Effector CD8-positive, alpha-beta T cell (primary cell): ENCODE data around the gene DOCK11.
"Not testable (repeated sequence)": the region's sequence is repeated elsewhere in the genome, so short reads cannot be mapped to it uniquely, and the experiment has no call there.

Experiments used
- DNase-seq: peaks from one replicate; lab custom pipeline; 2025; lab: John Stamatoyannopoulos, UW
- total RNA-seq, 4 experiments: gene quantifications; one replicate each; lab custom pipeline; 2026; lab: John Stamatoyannopoulos, UW

The DOCK11 gene
- total RNA-seq = 253 to 430 (median 333) reads per million in 4 experiments

DNA sequence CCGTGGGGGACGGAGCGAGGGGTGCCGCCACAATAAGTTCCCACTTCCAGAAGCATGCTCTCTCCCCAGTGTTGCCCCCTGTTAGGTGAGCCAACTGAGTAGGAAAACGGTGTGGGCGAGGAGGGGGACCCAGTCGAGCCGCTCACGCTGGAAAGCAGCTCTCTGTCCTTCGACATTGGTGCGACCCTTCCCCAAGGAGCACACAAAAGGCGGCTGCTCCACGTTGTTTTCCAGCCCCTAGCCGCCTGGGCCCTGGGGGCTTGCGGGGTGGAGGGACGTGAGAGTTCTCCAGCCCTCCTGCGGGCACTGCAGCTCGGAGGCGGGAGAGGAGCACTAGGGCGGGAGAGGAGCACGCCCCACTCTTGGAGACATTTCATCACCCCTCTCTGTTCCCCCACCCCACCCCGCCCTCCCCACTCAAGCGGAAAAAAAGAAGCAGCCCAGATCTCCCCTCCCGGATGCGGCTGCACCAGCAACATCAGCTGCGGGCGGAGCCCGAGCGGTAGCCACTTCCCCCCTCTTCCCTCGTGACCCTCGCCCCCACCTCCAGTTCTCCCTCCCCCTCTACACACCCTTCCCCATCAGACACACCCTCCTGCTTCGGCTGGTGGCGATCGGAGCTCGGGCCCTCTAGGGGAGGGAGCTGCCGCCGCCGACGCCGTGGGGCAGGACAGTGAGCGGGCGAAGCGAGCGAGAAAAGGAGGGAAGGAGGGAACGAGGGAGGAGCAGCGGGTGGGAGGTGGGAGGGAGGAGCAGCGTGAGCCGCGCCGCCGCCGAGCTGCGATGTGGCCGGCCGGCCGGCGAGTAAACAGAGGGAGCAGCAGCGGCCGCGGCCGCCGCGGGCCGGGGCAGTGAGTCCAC, at the start of gene DOCK11:
Gene DOCK11 (plus strand): TSS at position 755 of the 861 bp plus-strand sequence. CDS start 157 bp downstream, outside the sequence.
- DNase-seq = peak; percentile 57

DNA sequence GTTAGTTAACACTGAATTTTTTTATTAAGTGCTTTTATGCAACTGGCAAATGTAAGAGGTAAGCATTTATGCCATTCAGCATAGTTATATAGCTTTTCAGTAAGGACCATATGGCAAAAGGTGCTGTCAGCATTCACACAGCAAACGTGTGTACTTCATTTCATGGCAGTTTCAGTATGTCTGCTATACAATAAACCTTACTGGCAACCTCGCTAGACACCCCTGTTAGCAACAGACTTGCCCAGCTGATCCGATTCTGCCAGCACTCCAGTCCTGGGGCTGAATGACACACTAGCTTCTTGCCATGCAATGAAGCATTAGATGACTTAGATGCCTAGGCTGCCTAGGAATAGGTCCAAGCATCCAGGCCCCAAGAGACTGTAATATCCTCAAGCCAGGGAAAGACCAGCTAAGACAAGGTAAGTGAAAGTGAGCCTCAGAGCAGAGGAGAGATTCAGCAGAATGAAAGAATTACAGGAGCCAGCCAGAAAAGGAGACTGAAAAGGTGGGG, 47.3 kb upstream of the DOCK11 start:
- DNase-seq = no peak

DNA sequence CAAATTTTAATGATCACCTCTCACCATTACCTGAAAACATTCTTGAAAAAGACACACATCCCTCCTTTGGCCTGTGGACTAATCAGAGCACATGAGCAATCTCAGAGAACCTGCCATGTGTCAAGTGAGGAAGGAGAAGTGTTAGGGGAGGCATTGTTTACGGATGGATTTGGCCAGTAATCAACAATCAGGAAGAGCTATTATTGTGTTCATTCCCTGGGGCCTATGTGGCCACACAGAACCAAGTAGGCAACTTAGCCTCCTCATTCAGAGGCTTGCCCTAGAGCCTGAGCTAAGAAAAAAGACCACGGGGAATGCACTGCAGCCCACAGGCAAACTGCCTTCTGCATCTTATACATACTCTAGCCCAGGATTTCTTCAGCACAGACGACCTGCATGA, 40.6 kb upstream of the DOCK11 start:
- no peak for DNase-seq

DNA sequence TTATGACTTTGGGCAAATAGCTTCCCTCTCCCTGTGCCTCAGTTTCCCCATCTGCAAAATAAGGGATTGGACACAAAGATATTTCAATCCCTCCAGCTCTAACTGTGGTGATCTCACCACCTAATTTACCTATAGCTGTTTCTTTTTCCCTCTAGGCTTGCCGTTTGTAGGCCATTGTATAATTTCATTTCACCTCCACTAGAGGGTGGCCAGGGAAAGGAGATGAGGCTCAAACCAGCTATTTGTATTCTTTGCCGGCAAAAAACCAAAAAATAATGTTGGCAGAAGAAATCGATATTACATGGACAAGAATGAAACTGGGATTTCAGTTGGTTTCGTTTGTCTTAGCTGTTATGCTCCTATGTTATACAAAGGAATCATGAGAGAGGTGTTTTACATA, 36.1 kb upstream of the DOCK11 start:
- DNase-seq = no peak

DNA sequence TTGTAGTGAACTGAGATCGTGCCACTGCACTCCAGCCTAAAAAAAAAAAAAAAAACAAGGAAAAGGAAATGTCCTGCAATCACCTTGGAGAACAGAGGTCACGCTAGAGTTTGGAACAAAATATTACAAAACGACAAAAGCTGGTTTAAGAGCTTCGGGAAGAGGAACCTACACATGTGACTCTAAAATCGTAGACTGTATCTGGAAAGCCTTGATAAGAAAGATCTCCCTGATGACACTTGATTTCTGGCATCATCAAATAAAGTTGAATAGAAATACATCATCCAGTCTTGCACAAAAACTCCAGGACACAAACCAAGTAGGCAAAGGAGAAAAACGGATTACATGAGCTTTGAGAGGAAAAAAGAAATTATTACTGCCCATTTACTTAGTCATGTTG, 31.1 kb upstream of the DOCK11 start:
- DNase-seq = no peak

DNA sequence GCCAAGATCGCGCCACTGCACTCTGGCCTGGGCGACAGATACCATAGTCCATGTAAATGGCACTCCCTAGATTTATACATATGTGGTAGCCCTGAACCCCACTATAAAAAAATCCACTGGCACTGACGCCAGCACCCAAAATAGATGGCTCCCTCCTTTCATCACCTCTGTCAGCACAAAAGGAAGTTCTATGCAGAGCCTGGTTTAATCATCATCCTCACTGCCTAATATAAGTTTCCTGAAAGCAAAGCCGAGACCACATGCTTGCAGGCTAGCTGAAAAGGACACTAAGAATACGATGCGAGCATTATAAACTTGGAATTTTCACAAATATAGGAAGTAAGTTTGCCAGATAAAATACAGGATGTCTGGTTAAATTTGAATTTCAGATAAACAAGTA, 27.5 kb upstream of the DOCK11 start:
- no peak for DNase-seq

DNA sequence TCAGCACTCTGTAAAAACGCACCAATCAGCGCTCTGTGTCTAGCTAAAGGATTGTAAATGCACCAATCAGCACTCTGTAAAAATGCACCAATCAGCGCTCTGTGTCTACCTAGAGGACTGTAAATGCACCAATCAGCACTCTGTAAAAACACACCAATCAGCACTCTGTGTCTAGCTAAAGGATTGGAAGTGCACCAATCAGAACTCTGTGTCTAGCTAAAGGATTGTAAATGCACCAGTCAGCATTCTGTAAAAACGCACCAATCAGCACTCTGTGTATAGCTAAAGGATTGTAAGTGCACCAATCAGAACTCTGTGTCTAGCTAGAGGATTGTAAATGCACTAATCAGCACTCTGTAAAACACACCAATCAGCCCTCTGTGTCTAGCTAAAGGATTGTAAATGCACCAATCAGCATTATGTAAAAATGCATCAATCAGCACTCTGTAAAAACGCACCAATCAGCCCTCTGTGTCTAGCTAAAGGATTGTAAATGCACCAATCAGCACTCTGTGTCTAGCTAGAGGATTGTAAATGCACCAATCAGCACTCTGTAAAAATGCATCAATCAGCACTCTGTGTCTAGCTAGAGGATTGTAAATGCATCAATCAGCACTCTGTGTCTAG, 24.8 kb upstream of the DOCK11 start:
- not testable (repeated sequence) for DNase-seq

DNA sequence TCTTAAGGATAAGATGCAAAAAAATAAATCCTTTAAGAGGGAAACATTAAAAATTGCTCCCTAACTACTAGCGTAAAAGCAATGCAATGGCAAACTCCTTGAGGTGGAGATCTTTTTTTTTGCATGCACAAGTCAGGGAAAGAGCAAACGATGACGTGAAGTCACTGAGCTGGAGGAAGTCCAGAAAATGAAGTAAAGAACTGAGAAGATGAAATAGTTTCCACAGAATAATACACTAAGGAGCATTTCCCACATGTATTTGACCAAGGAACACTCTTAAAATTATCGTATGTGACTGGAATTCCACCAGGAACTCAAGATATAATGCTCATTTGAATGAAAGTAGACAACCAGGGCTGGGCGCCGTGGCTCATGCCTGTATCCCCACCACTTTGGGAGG, 21.0 kb upstream of the DOCK11 start:
- DNase-seq = no peak

DNA sequence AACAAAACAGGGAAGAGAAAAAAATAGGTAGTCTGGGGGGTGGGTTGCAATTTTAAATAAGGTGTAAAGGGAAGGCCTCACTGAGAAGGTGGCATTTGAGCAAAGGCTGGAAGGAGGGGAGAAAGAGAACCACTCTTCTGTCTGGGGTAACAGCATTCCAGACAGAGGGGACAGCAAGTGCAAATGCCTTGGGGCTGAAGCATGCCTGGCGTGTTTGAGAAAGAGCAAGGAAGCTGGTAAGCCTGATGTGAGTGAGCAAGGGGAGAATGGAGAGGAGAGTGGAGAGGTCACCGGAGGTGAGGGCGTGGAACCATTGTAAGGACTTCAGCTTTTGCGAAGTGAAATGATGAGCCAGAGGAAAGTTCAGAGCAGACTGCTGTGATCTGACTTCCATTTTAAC, 19.7 kb upstream of the DOCK11 start:
- DNase-seq = no peak

DNA sequence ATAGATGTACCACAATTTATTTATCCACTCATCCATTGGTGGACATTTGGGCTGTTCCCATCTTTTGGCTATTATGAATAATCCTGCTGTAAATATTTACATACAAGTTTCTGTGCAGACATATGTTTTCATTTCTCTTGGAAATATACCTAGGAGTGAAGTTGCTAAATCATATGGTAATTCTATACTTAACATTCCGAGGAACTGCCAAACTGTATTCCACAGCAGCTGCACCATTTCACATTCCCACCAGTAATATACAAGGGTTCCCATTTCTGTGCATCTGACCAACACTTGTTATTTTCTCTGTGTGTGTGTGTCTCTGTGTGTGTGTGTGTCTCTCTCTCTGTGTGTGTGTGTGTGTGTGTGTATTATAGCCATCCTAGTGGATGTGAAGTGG, 15.4 kb upstream of the DOCK11 start:
- DNase-seq = no peak

DNA sequence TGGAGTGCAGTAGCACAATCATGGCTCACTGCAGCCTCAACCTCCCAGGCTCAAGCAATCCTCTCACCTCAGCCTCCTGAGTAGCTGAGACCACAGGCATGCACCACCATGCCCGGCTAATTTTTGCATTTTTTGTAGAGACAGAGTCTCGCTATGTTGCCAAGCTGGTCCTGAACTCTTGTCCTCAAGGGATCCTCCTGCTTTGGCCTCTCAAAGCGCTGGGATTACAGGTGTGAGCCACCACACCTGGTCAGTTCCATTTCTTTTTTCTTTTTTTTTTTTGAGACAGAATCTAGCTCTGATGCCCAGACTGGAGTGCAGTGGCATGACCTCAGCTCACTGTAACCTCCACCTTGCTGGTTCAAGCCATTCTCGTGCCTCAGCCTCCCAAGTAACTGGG, 13.2 kb upstream of the DOCK11 start:
- DNase-seq = not testable (repeated sequence)

DNA sequence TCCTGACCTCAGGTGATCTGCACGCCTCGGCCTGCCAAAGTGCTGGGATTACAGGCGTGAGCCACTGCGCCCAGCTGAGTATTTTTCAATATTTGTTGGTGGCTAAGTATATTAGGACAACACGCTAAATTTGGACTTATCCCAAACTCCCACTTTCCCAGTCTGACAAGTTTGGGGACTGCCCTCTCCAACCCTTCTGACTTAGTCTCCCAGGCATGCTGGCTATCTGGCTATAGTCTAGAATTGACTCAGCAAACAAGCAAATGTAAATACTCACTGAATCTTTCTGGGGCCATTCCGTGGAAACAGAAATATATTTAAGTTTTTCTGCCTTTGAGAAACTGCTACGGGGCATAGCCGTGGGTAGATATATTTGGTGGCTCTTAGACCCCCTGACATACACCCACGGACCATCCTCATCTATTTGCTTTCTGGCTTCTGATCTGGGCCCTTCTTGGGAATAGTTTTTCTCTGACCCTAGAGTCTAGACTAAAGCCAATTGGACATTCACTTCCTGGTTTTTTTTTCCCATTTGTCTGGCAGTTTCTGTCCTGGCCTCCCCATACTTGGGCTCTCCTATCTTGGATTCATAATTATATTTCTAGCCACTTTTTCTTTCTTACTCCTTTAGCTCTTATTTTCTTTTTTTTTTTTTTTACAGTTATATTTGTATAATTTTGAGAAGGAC, 11.3 kb upstream of the DOCK11 start:
- DNase-seq = no peak

DNA sequence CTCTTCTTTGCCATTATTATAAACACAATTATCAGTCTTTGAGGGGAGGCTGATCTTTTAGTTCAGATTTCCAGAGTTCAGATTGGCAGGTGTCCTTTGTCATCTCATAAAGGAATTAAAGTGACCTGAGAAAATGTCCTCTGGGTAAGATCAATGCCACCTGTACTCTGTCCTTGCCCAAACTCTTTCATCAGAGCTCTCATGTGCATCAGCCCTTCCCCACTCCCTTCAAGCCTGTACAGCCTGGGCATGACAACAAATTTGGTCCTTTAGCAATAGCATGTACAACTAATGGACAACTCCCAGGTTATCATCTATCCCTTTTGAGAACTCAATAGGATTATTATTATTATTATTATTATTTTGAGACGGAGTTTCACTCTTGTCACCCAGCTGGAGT, 8.9 kb upstream of the DOCK11 start:
- not testable (repeated sequence) for DNase-seq

DNA sequence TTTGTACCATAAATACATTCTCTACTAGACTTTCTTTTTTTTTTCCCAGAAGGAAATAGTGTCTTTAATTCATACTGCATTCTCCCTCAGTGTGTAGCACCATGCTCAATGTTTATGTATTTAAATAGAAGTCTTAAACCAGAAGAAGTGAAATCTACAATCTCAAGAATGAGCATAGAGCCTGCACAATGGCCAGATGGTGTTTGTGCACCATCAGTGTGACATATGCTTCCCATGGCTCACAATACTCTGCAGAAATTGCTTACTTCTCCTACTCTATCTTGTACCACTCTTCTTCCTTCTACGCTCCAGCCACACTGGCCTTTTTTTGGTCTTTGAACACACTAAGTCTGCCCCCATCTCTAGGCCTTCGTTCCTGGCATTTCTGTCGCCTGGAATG, 2.6 kb upstream of the DOCK11 start:
- no peak for DNase-seq

DNA sequence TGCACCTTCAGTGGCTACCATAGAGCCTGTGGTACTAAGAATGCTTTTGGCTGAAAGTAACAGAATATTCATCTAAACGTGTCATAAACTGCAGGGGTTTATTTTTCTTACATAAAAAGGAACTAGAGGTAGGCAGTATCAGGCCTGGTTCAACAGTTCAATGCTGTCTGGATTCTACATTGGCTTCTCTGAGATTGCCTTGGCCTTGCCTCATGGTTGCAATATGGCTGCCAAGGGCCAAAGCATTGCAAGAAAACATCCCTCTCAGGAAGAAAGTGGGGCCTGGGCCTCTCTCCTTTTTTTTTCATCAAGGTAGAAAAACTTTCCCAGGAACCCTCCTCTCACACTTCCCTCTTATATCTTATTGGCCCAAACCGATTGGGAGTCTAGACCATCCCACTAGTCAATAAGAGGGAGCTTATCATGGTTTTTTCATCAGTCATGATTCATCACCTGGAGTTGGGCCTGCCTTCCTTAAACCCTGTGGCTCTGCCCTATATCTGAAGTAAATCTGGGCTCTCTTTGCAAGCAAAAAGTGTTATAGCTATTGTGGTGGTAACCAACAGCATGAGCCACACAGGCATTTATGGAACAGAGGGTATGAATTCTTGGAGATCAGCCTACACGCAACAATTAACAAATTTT, 1.8 kb upstream of the DOCK11 start:
- DNase-seq = no peak

DNA sequence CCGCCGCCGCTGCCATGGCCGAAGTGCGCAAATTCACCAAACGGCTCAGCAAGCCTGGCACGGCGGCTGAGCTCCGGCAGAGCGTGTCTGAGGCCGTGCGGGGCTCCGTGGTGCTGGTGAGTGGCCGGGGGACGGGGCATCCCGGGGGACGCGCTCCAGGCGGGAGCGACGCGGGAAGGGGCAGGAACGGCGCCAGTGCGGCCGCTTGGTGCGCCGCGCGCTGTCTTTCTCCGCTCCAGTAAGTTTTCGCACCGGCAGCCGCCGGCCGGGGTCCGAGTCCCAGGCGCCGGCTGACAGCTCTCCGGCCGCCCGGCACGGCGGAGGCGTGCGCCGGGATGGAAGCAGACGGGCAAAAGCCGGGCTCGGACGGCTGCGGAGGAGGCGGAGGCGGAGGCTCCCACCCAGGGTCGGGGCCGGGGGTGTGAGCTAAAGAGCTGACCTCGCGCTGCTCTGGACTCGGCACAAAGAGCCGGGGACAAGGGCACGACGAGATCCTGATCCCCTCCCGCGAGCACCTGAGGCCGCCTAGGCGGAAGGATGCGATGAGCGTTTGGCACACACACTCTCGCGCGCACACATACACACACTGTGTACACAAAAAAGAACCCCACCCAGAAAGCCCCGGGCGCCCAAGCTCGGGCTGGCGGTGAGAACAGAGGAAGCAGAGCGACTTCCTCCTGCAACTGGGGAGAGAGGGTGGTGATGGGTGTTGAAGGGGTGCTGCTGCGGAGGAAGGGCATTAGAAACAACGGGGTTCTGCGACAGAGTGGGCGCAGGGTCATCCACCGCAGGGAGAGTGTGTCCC, 545 bp downstream of the DOCK11 start:
- DNase-seq = peak; percentile 52

DNA sequence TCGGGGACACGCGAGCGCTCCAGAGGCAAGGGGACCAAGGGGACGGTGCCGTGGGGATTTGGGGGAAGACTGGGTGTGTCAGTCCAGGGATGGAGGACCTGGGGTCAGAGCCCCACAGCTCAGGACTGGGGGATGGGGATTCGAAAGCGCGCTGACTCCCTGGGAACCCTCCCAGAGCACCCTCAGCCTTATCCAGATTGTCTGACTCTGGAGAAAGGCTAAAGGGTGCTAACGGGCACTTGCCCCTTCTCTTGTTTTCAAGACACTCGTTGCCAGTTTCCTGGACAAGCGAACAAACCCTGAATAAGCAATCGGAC, 1.1 kb downstream of the DOCK11 start:
- peak; percentile 6 for DNase-seq

DNA sequence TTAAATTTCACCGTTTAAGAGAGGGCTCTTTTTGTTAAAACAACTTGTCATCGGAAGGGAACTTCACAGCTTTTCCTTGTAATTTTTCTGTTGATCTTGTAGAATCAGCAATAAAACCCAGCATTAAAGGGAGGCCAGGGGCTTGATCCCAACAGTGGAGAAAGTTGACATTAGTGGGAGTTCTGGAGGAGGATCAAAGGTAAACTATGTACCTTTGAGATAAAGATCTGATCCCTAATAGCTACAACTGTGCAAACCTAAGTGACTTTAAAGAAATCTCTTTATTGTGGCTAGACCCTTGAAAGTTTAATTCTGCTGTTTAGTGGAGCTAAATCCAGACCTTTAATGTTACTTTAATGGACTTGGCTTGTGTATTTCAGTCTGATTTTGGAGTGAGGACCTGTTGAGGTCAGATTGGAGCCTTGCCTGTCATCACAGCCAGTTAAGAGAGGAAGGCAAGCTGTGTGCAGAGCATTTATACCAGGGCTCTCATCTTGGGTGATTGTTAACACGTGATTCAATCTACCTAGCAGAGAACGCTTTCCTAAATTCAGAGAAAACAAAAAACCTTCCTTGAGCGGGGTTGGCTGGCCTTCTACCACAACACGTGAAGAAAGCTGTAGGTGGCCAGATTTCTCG, 1.7 kb downstream of the DOCK11 start:
- peak; percentile 1 for DNase-seq

DNA sequence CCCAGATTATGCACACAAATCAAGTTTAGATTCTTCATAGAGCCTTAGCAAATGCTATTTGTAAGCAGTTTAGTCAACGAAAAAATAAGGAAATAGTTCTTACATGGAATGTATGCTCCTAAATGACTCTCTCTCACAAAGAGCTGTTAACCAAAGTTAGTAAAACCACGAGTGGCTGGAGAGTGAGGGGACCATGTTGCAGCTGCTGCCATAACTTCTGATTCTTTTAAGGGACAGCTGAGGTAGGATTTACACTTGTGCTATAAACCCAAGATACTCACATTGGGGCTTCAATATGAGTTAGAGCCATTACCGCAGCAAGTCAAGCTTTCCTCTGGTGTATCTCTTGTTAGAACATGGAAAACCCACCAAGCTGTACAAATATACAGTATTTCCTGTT, 2.7 kb downstream of the DOCK11 start:
- no peak for DNase-seq

DNA sequence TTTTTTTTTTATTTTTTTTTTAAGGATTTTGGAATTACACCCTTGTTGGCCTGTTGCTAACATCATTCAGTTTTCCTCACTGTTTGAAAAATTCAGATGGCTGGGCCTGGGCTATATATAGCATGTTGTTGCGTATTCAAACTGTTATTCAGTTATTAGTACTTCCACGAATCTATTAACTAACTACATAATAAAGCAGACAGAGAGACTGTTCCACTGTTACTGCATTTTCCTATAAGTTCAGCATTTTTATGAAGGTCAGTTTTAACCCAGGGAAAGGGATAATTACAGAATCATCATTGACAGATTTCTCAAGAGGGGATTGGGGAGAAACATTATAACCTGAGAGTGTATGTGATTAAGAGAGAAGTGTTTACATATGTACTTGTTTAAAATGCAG, 3.1 kb downstream of the DOCK11 start:
- DNase-seq = no peak

DNA sequence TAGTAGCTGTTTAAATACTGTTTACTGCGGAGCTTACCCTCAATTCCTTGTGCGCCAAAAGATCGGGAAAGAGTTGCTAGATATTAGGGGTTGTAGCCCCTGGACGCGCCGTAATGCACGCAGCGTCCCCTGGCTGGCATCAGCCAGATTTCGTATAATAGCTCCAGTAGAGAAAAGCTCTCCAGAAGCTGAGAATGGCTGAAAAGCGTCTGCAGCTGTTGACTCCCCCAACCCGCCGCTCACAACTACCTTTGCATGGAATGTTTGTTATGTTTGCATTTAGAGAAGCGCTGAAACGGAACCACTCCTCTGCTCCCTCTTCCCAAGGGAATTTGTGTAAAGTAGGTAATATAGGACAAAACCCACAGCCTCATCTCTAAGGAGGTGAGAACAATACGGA, 3.7 kb downstream of the DOCK11 start:
- no peak for DNase-seq
